Measurements from ENCODE around the gene PIK3C3. TPM values are rescaled to one million over a fixed set of nuclear protein-coding genes. Genes with fewer than 3 reads are reported as not detected.
A peak's percentile ranks its signal among the peaks of the same experiment; 100 is the strongest.

Gene PIK3C3
- total RNA-seq, 4 donors from 2014 or later: 26.2 to 63.2 (median 30.8) TPM

GRCh38 chr18:42029092-42029491 lies 74.1 kb downstream of the PIK3C3 start:
- H3K27me3 ChIP-seq: no peaks in the 10 kb centered on the region
- 91% methylated on average over 7 of the region's 7 CpGs for WGBS
- H3K27ac ChIP-seq: no peak overlapping the region
- peaks cover 49% of the 10 kb centered on the region for H3K36me3 ChIP-seq
- no peak overlapping the region for H3K4me3 ChIP-seq
- H3K4me1 ChIP-seq: no peaks in the 10 kb centered on the region
- no peaks in the 10 kb centered on the region for H3K9me3 ChIP-seq
- no peak for DNase-seq (ENCODE audit: low spot score in 2 of 2)
- TF ChIP-seq CTCF (IDR thresholded peaks at IDR 0.05) (no peak), EP300 (IDR thresholded peaks at IDR 0.05) (no peak), POLR2AphosphoS5 (IDR thresholded peaks at IDR 0.05) (no peak), POLR2A (IDR thresholded peaks at IDR 0.05) (no peak)

GRCh38 chr18:42030586-42031182 lies 75.7 kb downstream of the PIK3C3 start:
- Histone ChIP-seq H3K27me3 (no peaks in the 10 kb centered on the region), H3K4me1 (no peaks in the 10 kb centered on the region), H3K36me3 (peaks cover 58% of the 10 kb centered on the region), H3K27ac (no peak overlapping the region), H3K4me3 (no peak overlapping the region), H3K9me3 (no peaks in the 10 kb centered on the region)
- WGBS: 87% methylated on average over 3 of the region's 3 CpGs
- no peak for DNase-seq (ENCODE audit: low spot score in 2 of 2)
- TF ChIP-seq POLR2AphosphoS5 (IDR thresholded peaks at IDR 0.05) (no peak), EP300 (IDR thresholded peaks at IDR 0.05) (no peak), POLR2A (IDR thresholded peaks at IDR 0.05) (no peak), CTCF (IDR thresholded peaks at IDR 0.05) (peak in 1 of 2 donors; percentile 8)

GRCh38 chr18:42032447-42032846 lies 77.4 kb downstream of the PIK3C3 start:
- Histone ChIP-seq H3K4me1 (no peaks in the 10 kb centered on the region), H3K36me3 (peaks cover 69% of the 10 kb centered on the region), H3K4me3 (no peak overlapping the region), H3K9me3 (no peaks in the 10 kb centered on the region), H3K27me3 (no peaks in the 10 kb centered on the region), H3K27ac (no peak overlapping the region)
- TF ChIP-seq EP300 (IDR thresholded peaks at IDR 0.05) (no peak), POLR2AphosphoS5 (IDR thresholded peaks at IDR 0.05) (no peak), CTCF (IDR thresholded peaks at IDR 0.05) (no peak), POLR2A (IDR thresholded peaks at IDR 0.05) (no peak)
- WGBS: 97% methylated on average over 1 of the region's 1 CpG
- DNase-seq (ENCODE audit: low spot score in 2 of 2): no peak

- peaks cover 75% of the 10 kb centered on the region for H3K36me3 ChIP-seq
- no peak for DNase-seq (ENCODE audit: low spot score in 2 of 2)
- H3K27ac ChIP-seq: no peak overlapping the region
- no peaks in the 10 kb centered on the region for H3K9me3 ChIP-seq
- no peak overlapping the region for H3K4me3 ChIP-seq
- WGBS: 82% methylated on average over 1 of the region's 1 CpG
- no peak for TF ChIP-seq EP300 (IDR thresholded peaks at IDR 0.05)
- TF ChIP-seq POLR2AphosphoS5 (IDR thresholded peaks at IDR 0.05): no peak
- TF ChIP-seq POLR2A (IDR thresholded peaks at IDR 0.05): no peak
- TF ChIP-seq CTCF (IDR thresholded peaks at IDR 0.05): no peak
- H3K27me3 ChIP-seq: no peaks in the 10 kb centered on the region
- H3K4me1 ChIP-seq: no peaks in the 10 kb centered on the region
Measured at GRCh38 chr18:42033137-42033810, 78.2 kb downstream of the PIK3C3 start.

GRCh38 chr18:42038936-42039335 lies 83.9 kb downstream of the PIK3C3 start:
- Histone ChIP-seq H3K27ac (no peak overlapping the region), H3K36me3 (peaks cover 80% of the 10 kb centered on the region), H3K27me3 (no peaks in the 10 kb centered on the region), H3K4me1 (no peaks in the 10 kb centered on the region), H3K4me3 (no peak overlapping the region), H3K9me3 (no peaks in the 10 kb centered on the region)
- TF ChIP-seq CTCF (IDR thresholded peaks at IDR 0.05): no peak
- no peak for TF ChIP-seq POLR2A (IDR thresholded peaks at IDR 0.05)
- no peak for TF ChIP-seq POLR2AphosphoS5 (IDR thresholded peaks at IDR 0.05)
- TF ChIP-seq EP300 (IDR thresholded peaks at IDR 0.05): no peak
- 67% methylated on average over 1 of the region's 1 CpG for WGBS
- DNase-seq (ENCODE audit: low spot score in 2 of 2): no peak

Measured in suprapubic skin (tissue), 4 donors.